Bronchial epithelial cell (primary cell): Measurements from ENCODE around the gene RBM10. TPM values are rescaled to one million over a fixed set of nuclear protein-coding genes. Genes with fewer than 3 reads are reported as not detected.

ENCODE experiments used
- DNase-seq: peaks from one replicate; pipeline ENCODE4 v3.0.0-alpha.2; 2010; ENCODE audit warnings: low read depth
- FAIRE-seq: peaks from 2 replicates; lab custom pipeline; 2011; peaks lifted over from hg19 to GRCh38; lab: Jason Lieb, UNC
- H3K27me3 ChIP-seq: 2 replicates; pipeline ENCODE4 v1.5.1; 2011; ENCODE audit warnings: low read length; ENCODE audit not compliant: control insufficient read depth, insufficient read depth
- H3K36me3 ChIP-seq: 2 replicates; pipeline ENCODE4 v1.5.1; 2011; ENCODE audit warnings: low read length; ENCODE audit not compliant: control insufficient read depth, insufficient read depth
- H3K4me3 ChIP-seq: 2 replicates; pipeline ENCODE4 v1.5.1; 2011; ENCODE audit warnings: mild to moderate bottlenecking, low read depth, low read length, control low read depth
- CTCF ChIP-seq: IDR thresholded peaks from 2 replicates; pipeline ENCODE4 v1.5.1; 2011; ENCODE audit warnings: mild to moderate bottlenecking, moderate library complexity, low read length, control low read depth, inconsistent platforms; ENCODE audit not compliant: insufficient read depth, severe bottlenecking
- total RNA-seq: library from RNA; depleted of rRNA; stranded (reverse); fragments of >200 nt; gene quantifications from 2 replicates; pipeline ENCODE4 v1.2.1, GENCODE V29; 2014

Gene RBM10
- total RNA-seq, 1 donor from 2014 or later = 29.0 TPM

GRCh38 chrX:47182106-47182700, 37.2 kb downstream of the RBM10 start:
- no peak overlapping the region for H3K4me3 ChIP-seq
- DNase-seq = no peak
- H3K27me3 ChIP-seq = no peaks in the 10 kb centered on the region
- peaks cover 11% of the 10 kb centered on the region for H3K36me3 ChIP-seq
- TF ChIP-seq CTCF = no peak
- FAIRE-seq = no peak

GRCh38 chrX:47184486-47184885, 39.5 kb downstream of the RBM10 start:
- TF ChIP-seq CTCF = no peak
- DNase-seq (no peak), FAIRE-seq (no peak)
- no peak overlapping the region for H3K4me3 ChIP-seq
- no peaks in the 10 kb centered on the region for H3K27me3 ChIP-seq
- H3K36me3 ChIP-seq = peaks cover 11% of the 10 kb centered on the region

- no peak overlapping the region for H3K4me3 ChIP-seq
- TF ChIP-seq CTCF = no peak
- FAIRE-seq (no peak), DNase-seq (no peak)
- H3K27me3 ChIP-seq = no peaks in the 10 kb centered on the region
- peaks cover 11% of the 10 kb centered on the region for H3K36me3 ChIP-seq
Observed at GRCh38 chrX:47185241-47185640, 40.2 kb downstream of the RBM10 start.

GRCh38 chrX:47186096-47186740, 41.2 kb downstream of the RBM10 start:
- no peak for FAIRE-seq
- no peak for TF ChIP-seq CTCF
- no peak for DNase-seq
- H3K4me3 ChIP-seq = no peak overlapping the region
- H3K27me3 ChIP-seq = no peaks in the 10 kb centered on the region
- H3K36me3 ChIP-seq = peaks cover 5% of the 10 kb centered on the region

- H3K36me3 ChIP-seq = peaks cover 2% of the 10 kb centered on the region
- no peak overlapping the region for H3K4me3 ChIP-seq
- FAIRE-seq (no peak), DNase-seq (no peak)
- H3K27me3 ChIP-seq = no peaks in the 10 kb centered on the region
- TF ChIP-seq CTCF = no peak
Observed at GRCh38 chrX:47187106-47187677, 42.2 kb downstream of the RBM10 start.
